GM10266 (cell line): ENCODE results near the gene GALR3.

Experiments
- DNase-seq: peaks from one replicate; pipeline ENCODE4 v3.0.0; 2012; ENCODE audit errors: extremely low spot score
- TF ChIP-seq, protein P1 (sequence below): IDR thresholded peaks from 2 replicates; pipeline ENCODE4 v1.5.1; 2012; ENCODE audit warnings: mild to moderate bottlenecking, low read depth; ENCODE audit not compliant: control insufficient read depth, insufficient read depth; ENCODE audit errors: missing control alignments

GALR3 gene

DNA sequence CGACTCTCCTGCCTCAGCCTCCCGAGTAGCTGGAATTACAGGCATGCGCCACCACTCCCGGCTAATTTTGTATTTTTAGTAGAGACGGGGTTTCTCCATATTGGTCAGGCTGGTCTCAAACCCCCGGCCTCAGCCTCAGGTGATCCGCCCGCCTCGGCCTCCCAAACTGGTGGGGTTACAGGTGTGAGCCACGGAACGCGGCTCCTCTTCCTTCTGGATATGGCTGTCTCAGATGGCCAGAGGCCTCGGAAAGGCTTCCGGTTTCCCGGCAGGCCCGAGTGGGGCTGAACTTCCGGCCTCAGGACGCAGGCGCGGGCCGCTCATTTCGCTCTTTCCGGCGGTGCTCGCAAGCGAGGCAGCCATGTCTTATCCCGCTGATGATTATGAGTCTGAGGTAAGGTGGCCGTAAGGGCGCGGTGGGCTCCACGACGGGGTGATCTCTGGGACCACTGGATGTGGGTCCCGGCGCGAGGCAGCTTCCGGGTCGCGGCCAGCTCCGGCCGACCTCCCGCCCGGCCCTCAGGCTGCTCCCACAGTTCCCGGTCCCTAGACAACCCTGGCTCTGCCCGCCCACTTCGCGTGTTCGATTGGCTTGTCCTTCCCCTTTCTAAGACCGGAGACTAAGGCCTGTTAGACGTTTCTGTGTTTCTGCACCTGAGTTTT is 26.0 kb downstream of the GALR3 start, which contains the start of gene EIF3L:
TSS of gene EIF3L (plus strand) at position 331 of the 663 bp plus-strand sequence. CDS start at position 362, 31 bp downstream.
- DNase-seq: peak; percentile 91
- TF ChIP-seq, protein P1, sequence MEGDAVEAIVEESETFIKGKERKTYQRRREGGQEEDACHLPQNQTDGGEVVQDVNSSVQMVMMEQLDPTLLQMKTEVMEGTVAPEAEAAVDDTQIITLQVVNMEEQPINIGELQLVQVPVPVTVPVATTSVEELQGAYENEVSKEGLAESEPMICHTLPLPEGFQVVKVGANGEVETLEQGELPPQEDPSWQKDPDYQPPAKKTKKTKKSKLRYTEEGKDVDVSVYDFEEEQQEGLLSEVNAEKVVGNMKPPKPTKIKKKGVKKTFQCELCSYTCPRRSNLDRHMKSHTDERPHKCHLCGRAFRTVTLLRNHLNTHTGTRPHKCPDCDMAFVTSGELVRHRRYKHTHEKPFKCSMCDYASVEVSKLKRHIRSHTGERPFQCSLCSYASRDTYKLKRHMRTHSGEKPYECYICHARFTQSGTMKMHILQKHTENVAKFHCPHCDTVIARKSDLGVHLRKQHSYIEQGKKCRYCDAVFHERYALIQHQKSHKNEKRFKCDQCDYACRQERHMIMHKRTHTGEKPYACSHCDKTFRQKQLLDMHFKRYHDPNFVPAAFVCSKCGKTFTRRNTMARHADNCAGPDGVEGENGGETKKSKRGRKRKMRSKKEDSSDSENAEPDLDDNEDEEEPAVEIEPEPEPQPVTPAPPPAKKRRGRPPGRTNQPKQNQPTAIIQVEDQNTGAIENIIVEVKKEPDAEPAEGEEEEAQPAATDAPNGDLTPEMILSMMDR: no peak

DNA sequence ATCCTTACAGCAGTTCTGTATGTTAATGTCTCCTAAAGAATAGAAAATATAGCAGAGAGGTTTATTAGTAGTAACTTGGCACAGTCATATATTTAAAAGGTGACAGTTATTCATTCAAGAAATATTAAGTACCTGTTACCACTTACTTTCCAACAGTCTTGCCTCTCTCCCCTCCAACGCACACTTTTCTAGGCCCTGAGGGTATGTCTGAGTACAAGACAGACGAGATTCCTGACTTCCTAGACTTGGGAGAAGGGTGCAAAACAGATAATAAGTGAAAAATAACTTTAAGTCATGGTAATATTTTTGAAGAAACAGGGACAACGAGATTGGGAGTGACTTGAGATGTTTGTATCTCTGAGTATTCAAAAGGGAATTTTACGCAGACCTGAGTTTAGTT is 27.6 kb downstream of the GALR3 start:
- DNase-seq: no peak
- TF ChIP-seq, protein P1: no peak

DNA sequence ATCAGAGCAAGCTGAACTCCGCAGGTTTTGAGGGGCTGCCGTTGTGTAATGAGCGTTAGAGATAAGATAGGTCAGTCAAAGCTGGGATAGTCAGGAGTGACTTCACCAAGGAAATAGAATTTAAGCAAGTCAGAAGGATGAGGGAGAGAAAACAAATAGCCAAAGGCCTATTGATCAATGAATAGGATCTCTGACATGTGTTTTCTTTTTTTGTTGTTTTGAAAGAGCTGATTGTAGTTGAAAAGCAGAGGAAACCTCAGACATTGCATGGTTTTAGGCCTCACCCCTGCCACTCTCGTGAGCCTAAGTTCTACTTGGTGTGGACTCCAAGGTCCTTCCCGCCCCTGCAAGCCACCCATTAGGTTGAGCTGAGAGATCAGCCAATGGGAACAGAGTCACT is 29.2 kb downstream of the GALR3 start:
- DNase-seq: no peak
- TF ChIP-seq, protein P1: no peak

DNA sequence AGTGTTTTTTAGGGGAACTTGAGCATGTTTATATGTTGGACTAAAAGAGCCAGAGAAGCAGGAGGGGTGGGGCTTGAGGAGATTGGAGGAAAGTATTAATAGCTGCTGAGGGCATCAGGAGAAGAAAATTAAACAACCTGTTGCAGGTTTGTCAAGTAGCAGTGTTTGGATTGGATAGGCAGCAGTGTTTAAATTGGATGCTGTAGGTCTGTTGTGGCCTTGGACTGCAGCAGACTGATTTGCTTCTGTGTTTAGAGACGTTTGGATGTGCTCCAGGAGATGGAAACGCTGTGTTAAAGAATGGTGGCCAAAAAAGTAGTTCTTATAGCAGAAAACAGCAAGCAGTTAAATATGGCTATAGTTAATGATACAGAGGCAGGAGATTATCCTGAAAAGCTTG is 31.8 kb downstream of the GALR3 start:
- no peak for DNase-seq
- TF ChIP-seq, protein P1: no peak

DNA sequence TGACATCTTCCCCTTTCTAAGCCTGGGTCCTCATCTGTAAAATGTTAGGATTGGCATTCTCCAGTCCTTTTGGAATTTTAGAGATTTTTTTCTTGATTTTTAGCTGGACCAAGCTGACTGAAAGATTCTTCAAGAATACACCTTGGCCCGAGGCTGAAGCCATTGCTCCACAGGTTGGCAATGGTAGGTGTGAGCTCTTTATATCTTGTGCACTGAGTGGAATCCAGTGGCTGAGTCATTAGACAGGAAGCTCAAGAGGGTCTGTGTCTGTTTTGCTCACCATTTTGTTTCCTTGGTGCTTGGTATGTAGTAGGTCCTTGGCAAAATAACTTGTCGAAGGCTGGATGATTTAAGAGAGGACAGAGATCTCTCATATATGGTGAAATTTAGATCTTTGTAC is 32.3 kb downstream of the GALR3 start:
- TF ChIP-seq, protein P1: no peak
- DNase-seq: no peak

DNA sequence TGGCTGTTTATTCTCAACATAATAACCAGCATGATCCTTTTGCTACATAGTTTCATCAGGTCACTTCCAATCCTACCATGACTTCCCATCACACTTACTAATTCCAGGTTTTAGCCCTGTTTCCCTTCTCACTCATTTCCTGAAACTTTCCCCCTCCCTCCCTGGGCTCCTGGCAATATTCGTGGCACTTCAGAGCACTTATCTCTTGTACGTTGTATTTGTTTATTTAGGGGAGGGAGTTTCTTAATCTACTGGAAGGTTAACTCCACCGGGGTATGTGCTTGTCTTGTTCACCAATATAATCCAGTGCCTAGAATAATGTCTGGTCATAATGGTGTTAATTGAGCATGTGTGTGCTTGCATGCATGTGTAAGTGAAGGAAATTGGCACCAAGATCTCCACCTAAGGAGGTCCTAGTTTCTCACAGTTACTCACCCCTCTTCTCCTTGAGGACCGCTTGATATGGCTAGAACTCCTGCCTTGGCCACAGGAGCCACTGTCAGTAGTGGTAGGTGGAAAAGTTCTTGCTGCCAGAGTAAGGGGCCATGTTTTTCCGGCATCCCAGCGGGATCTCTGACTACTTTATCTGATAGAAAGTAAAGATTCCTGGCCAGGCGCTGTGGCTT is 37.7 kb downstream of the GALR3 start:
- TF ChIP-seq, protein P1: no peak
- no peak for DNase-seq

DNA sequence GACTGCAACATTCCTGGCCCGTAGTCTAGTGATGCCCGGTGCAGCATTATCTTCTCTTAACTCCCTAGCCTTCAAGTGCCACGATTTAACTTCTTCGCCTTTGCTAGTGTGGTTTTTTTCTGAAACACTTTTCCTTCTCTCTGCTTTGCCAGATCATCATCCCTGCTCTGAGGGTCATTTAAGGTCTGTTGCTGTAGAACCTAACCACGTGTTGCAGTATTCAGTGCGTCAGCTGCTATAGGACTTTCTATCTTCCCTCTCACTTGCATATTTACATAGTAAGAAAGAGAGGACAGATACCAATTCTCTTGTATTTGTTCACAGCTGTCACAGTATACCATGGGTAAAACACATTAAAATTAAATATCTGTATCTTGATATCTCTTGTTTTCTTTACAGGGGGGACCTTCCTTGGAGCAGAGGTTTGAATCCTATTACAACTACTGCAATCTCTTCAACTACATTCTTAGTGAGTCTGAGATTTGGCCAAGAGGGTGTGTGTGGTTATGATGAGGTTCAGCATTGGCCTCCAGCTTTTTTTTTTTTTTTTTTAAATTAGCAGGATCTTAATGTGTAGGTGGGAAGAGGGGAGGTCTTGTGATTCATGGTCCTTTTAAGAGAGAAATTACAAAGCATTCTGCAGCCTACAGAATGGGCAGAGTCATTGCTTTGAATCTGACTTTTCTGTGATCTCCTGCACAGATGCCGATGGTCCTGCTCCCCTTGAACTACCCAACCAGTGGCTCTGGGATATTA is 39.6 kb downstream of the GALR3 start:
- no peak for DNase-seq
- TF ChIP-seq, protein P1: no peak
